Muscle of leg (tissue), 11 donors: ENCODE data around the gene SEPTIN5. TPM values are rescaled to one million over a fixed set of nuclear protein-coding genes. Genes with fewer than 3 reads are reported as not detected.

Experiments used
- DNase-seq: peaks from one replicate; pipeline ENCODE4 v3.0.0; 2013
- H3K27ac ChIP-seq: one replicate; pipeline ENCODE4 v1.5.1; 2013; ENCODE audit warnings: mild to moderate bottlenecking, low read length, control low read depth
- H3K27me3 ChIP-seq: one replicate; pipeline ENCODE4 v1.6.1; 2013; ENCODE audit warnings: low read length; ENCODE audit not compliant: control insufficient read depth, insufficient read depth
- H3K36me3 ChIP-seq: one replicate; pipeline ENCODE4 v1.6.1; 2013; ENCODE audit warnings: low read length; ENCODE audit not compliant: control insufficient read depth, insufficient read depth
- H3K4me1 ChIP-seq: one replicate; pipeline ENCODE4 v1.6.1; 2013; ENCODE audit warnings: low read length; ENCODE audit not compliant: control insufficient read depth, insufficient read depth
- H3K4me3 ChIP-seq: one replicate; pipeline ENCODE4 v1.5.1; 2013; ENCODE audit warnings: low read length, control low read depth
- H3K9me3 ChIP-seq: replicated peaks from 2 replicates; pipeline ENCODE4 v1.6.1; 2013; ENCODE audit warnings: low read depth, low read length; ENCODE audit not compliant: control insufficient read depth
- WGBS: methylation state at CpG from one replicate; pipeline ENCODE4 v1.1.5; 2013; ENCODE audit warnings: missing lambda C conversion rate; ENCODE audit not compliant: insufficient coverage; 5-methylcytosine and 5-hydroxymethylcytosine counted together
- polyA plus RNA-seq, 8 donors: library from polyadenylated mRNA; unstranded; fragments of 120-200 nt; gene quantifications; one replicate each; pipeline versions ENCODE4 v1.2.1 to v1.2.3, GENCODE V29; 2013; ENCODE audit warnings: inconsistent platforms in 1 of 8, low replicate concordance in 1 of 8; ENCODE audit not compliant: insufficient read length in 8 of 8, insufficient read depth in 1 of 8
- total RNA-seq: library from RNA; stranded (reverse); fragments of 120-200 nt; gene quantifications from one replicate; pipeline ENCODE4 v1.2.4, GENCODE V29; 2013

Gene SEPTIN5
- total and polyA plus RNA-seq, 9 donors: 67.6 to 122 (median 105) TPM

DNA sequence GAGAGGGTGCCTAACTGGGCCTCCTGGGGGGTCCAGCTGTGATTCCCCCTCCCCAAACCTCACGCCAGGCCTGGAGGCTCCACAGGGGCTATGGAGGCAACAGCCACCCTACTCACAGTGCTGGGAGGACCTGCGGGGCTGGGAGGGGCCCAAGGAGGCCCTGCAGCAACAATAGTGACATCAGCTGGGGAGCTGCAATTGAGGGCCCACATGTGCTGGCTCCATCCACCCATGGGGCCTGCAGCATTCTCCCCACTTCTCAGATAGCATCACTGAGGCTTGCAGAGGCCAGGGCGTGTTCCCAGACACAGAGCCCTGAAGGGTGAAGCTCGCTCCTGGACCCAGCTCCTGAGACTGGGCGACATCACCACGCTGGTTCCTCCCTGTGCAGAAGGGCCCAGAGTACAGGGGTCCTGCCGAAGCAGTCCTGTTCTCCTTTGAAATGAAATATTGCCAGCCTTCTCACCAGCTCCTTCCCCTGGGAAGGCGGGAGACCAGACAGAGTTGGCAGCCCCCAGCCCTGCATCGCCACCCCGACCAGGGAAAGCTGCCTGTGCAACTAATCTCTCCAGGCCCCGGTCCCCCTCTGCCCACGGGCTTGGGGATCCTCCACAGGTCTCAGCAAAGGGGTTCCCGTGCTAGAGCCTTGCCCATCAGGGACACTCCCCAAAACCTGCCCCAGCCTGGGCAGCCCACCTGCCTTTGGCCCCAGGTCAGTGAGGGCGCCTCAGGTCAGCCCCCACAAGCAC, 37.4 kb downstream of the SEPTIN5 start:
- WGBS: 75% methylated on average over 10 of the region's 14 CpGs
- H3K27ac ChIP-seq: no peak overlapping the region
- DNase-seq: no peak
- no peak overlapping the region for H3K4me3 ChIP-seq
- no peaks in the 10 kb centered on the region for H3K9me3 ChIP-seq
- H3K36me3 ChIP-seq: no peaks in the 10 kb centered on the region
- H3K27me3 ChIP-seq: peaks cover 51% of the 10 kb centered on the region
- peaks cover 76% of the 10 kb centered on the region for H3K4me1 ChIP-seq

DNA sequence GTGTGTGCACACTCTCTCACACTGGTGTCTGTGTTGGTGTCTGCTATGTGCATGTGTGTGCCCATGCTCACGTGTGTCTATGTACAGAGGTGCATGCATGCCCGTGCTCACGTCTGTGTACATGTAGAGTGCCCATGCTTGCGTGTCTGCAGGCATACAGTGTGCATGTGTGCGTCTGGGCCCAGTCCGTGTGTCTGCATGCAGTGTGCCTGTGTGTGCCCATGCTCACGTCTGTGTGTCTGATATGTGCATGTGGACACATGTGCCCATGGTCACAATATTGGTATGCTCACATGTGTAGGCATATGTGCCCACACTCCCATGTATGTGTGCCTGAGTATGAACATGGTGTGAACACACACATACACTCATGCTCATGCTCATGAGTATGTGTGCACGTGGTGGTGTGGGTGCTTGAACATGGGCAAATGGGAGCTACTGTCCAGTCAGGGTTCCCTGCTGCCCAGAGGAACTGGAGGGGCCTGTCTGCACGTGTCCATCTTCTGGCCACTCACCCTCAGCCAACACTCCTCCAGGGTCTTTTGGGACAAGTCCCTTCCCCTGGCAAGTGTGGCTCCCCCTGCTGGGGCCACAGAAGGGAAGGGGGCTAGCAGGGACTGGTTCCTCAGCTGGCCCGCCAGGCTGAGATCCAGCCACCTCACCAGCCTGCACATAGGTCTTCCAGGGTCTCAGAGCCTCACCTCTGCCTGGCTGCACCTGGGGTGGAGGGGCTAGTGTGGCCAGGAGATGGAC, 39.0 kb downstream of the SEPTIN5 start:
- Histone ChIP-seq H3K36me3 (no peaks in the 10 kb centered on the region), H3K4me1 (peaks cover 67% of the 10 kb centered on the region), H3K9me3 (no peaks in the 10 kb centered on the region), H3K27me3 (peaks cover 66% of the 10 kb centered on the region), H3K4me3 (no peak overlapping the region), H3K27ac (no peak overlapping the region)
- DNase-seq: no peak
- 92% methylated on average over 6 of the region's 10 CpGs for WGBS

DNA sequence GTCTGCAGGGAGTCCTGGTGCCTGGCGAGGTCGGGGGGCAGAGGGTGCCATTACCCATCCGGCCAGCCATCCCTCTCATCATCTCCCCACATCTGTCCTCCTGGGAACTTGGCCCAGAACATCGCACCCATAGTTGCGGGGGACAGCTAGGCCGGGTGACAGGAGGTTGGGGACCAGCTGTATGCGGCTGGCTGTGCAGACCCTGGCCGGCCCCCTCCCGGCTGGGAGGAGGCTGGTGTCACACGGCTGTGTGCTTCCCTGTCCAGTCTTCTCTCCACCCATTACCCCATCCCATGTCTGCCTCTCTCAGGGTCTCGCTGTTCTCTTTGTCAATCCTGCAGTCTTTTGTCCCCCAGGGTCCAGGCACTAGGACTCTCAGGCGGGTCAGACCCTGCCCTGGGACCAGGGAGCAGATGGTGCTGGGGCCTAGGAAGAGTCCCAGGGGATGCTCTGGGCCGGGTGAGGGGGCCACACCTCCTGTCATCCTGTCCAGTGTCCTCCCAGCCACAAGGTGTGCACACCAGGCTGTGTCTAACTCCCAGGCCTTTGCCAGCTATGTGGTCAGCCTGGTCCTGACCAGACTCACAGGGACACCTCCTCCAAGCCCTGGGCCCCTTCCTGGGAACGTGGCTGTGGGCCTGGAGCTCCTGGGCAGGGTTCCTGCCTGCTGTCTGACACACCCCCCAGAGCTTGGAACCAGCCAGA, 39.8 kb downstream of the SEPTIN5 start:
- H3K4me3 ChIP-seq: no peak overlapping the region
- H3K4me1 ChIP-seq: peaks cover 63% of the 10 kb centered on the region
- DNase-seq: no peak
- WGBS: 47% methylated on average over 13 of the region's 14 CpGs
- peaks cover 75% of the 10 kb centered on the region for H3K27me3 ChIP-seq
- H3K9me3 ChIP-seq: no peaks in the 10 kb centered on the region
- H3K27ac ChIP-seq: no peak overlapping the region
- no peaks in the 10 kb centered on the region for H3K36me3 ChIP-seq

DNA sequence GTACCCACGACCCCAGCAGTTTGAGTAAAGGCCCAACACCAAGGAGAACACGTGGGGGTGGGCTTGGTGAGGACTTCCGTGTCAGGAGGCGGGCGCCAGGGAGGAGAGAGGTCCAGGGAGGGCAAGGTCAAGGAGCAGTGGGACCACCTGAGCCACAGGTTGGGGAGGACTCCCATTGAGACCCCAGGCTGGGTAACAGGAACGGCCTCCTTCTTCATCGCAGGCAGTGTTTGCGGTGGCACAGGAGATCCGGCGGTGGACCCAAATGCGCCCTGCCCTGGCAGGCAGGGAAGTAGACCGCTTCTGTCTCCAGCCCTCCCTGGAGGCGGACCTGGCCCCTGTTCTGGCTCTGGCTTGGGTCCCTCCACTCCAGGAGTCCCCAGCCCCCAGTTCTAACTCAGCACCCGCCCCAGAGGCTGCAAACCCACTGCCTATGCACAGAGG, 40.4 kb downstream of the SEPTIN5 start:
- Histone ChIP-seq H3K36me3 (no peaks in the 10 kb centered on the region), H3K27me3 (peaks cover 80% of the 10 kb centered on the region), H3K4me3 (no peak overlapping the region), H3K4me1 (peaks cover 60% of the 10 kb centered on the region), H3K27ac (no peak overlapping the region), H3K9me3 (no peaks in the 10 kb centered on the region)
- DNase-seq: no peak
- 28% methylated on average over 11 of the region's 14 CpGs for WGBS

DNA sequence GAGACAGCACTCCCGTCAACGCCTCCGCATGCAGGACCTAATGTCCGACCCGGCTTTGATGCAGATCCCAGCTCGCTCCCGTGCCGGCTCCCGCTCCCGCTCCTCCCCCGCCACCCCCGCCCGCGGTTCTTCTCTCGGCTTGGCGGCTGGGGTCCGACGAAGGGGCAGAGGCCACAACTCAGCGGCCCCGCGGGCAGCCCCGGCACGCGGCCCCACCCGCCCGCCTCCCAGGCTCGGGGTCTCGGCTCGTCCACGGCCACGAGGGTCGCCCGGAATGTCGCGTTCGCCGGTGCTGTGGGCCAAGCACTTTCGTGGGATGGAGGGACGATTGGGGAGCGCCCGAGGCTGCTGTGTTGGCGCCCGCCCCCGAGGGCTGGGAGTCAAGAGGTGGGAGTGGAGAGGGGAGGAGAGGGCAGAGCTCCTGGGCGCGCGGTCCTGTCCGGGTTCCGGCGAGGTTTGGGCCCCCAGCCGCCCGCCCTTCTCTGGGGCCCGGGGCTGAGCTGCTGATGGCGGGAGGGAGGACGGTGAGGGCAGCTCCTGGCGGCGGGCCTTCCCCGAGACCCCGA, 40.9 kb downstream of the SEPTIN5 start:
- H3K9me3 ChIP-seq: no peaks in the 10 kb centered on the region
- H3K36me3 ChIP-seq: no peaks in the 10 kb centered on the region
- no peak for DNase-seq
- H3K4me1 ChIP-seq: peaks cover 57% of the 10 kb centered on the region
- peaks cover 84% of the 10 kb centered on the region for H3K27me3 ChIP-seq
- H3K27ac ChIP-seq: no peak overlapping the region
- H3K4me3 ChIP-seq: no peak overlapping the region
- WGBS: 4% methylated on average over 58 of the region's 59 CpGs

DNA sequence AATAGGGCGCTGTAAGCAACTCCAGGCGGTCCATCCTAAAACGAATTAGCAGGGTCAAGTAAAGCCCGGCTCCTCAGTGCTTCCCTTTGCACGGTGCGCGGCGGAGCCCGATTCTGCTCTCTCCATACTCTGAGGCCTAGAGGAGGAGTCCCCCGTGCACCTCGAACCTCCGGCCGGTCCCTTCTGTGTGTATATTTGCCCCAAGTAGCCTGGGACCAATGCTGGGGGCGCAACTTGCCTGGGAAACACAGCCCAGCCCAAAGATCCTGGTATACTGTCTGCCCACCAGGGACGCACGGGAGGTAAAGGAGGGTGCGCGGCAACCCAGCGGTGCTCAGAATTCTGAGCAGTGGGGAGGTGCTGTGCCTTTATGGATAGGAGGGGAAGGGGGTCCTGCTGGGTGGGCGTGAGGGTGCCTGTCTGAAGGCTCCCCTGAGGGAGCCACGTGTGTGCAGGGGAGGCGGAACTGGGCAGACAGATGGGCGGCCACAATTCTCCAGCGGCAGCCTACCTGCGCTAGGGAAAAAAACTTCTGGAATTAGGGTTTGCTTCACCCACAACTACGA, 41.5 kb downstream of the SEPTIN5 start:
- peaks cover 52% of the 10 kb centered on the region for H3K4me1 ChIP-seq

DNA sequence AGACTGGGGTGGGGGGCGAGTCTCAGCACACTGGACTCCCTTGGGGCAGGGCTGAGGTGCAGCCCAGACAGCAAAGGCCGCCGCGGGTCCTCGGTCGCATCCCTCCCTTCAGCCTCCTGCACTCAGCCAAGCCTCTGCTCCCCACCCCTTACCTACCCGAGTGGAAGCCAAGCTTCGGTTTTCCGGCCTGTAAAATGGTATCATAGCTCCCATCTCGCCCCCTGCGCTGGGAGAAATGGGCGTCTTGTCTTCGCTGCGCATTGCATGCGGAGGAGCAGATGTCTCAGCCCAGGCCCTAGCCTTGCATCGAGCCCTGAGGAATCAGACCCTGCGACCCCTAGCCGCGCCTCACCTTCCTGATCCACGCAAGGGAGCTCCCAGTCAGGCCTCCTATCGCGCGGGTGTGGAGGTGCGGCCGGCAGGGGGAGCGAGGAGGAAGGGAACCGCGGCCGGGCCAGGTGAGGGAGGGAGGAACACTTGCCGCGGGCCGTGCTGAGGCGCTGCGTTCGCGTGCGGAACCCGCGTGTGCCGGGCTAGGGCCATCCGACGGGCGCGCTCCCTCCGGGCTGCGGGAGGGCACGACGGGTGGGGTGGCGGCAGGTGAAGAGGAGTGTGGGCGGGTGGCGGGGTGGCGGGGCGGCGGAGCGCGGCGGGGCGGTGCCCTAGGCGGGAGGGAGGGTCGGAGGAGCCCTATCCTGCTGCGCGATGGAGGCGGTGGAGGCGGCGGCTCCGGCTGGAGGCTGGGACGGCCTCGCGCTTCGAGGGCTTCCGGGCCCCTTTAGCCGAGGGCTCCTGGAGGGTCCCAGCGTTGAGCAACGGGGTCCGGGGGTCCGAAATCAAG, 42.2 kb downstream of the SEPTIN5 start:
- Histone ChIP-seq H3K36me3 (no peaks in the 10 kb centered on the region), H3K4me3 (no peak overlapping the region), H3K9me3 (no peaks in the 10 kb centered on the region), H3K4me1 (peaks cover 45% of the 10 kb centered on the region), H3K27ac (no peak overlapping the region), H3K27me3 (peaks cover 83% of the 10 kb centered on the region)
- 4% methylated on average over 59 of the region's 76 CpGs for WGBS
- no peak for DNase-seq

More for the DNA sequence above, 41.5 kb downstream of the SEPTIN5 start:
- WGBS: 9% methylated on average over 25 of the region's 26 CpGs
- no peak overlapping the region for H3K4me3 ChIP-seq
- H3K27me3 ChIP-seq: peaks cover 84% of the 10 kb centered on the region
- no peak for DNase-seq
- no peaks in the 10 kb centered on the region for H3K36me3 ChIP-seq
- H3K9me3 ChIP-seq: no peaks in the 10 kb centered on the region
- no peak overlapping the region for H3K27ac ChIP-seq

DNA sequence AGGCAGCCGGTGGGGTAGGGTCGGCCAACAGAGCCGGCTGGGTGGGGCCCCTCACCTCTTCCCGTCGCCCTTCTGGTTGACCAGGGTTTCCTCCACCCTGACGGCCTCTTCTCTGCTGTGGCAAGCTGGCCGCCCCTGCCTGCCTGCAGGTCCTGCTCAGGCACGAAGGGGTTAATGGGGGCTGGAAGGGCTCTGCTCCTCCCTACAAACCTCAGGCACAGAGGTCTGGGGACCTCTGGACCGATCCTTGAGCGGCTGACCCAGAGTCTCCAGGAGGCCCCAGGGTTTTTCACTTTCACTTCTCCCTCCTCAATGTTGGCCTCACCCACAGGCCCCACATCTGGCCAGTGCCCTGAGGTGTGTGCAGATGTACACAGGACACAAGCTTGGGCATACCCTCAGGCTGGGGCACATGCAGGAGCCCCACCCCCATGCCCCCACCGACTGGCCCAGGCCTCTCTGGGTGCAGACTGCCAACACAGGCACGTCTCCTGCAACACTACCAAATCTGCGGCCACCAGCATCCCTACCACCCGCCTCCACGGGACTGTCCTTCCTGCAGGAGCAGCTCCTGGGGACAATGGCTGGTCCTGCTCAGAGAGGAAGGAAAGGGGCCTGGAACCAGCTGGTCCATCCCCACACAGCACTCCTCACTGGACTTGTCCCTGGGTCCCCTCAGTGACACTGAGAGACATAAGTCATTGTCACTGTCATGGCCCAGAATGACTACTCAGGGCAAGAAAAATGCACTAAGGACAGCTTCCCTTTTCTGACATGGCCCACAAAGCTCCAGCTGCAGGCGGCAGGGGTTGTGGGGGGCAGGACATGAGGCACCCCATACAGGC, 43.1 kb downstream of the SEPTIN5 start:
- Histone ChIP-seq H3K4me3 (no peak overlapping the region), H3K36me3 (no peaks in the 10 kb centered on the region), H3K9me3 (no peaks in the 10 kb centered on the region), H3K4me1 (peaks cover 42% of the 10 kb centered on the region), H3K27ac (no peak overlapping the region), H3K27me3 (peaks cover 88% of the 10 kb centered on the region)
- no peak for DNase-seq
- 30% methylated on average over 11 of the region's 16 CpGs for WGBS
